Right lobe of liver (tissue), 4 donors: ENCODE data around the gene TIGD2.

ENCODE experiments used
- POLR2A ChIP-seq: fragments of 450-650 bp; IDR thresholded peaks from one replicate; pipeline ENCODE4 v1.6.1; 2017; ENCODE audit warnings: antibody characterized with exemption, mild to moderate bottlenecking
- TF ChIP-seq, protein P1 (sequence below), 4 donors: fragments of 200-600 bp in 3 of 4; fragments of 450-650 bp in 1 of 4; IDR thresholded peaks; one replicate each; pipeline versions ENCODE4 v1.5.1 to v1.8.0; 2016 to 2022; ENCODE audit warnings: antibody characterized with exemption in 4 of 4, mild to moderate bottlenecking in 2 of 4
- donor health status: DM: no; HTN: no; CAD: no.
- donor health status: DM: no; HTN: no; CAD: no.
- donor health status: DM: no; HTN: yes; CAD: no.

DNA sequence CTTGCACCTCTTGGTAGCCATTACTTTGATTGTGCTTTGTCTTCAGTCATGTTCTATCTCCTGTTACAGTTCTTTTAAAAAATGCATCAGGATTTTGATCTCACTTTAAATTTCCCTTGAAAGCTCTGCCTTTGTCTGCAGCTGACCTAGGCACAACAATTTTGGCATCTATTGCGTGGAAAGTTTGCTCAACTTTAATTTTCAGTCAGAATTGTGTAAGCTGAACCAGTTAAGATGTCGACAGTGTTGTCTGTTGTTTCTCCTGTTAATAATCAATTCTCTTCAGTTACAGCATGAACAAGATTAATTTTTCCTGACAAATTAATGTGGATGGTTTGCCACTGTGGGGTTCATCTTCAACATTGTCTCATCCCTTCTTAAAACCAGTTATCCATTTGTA is 34.9 kb downstream of the TIGD2 start:
- TF ChIP-seq, protein P1, sequence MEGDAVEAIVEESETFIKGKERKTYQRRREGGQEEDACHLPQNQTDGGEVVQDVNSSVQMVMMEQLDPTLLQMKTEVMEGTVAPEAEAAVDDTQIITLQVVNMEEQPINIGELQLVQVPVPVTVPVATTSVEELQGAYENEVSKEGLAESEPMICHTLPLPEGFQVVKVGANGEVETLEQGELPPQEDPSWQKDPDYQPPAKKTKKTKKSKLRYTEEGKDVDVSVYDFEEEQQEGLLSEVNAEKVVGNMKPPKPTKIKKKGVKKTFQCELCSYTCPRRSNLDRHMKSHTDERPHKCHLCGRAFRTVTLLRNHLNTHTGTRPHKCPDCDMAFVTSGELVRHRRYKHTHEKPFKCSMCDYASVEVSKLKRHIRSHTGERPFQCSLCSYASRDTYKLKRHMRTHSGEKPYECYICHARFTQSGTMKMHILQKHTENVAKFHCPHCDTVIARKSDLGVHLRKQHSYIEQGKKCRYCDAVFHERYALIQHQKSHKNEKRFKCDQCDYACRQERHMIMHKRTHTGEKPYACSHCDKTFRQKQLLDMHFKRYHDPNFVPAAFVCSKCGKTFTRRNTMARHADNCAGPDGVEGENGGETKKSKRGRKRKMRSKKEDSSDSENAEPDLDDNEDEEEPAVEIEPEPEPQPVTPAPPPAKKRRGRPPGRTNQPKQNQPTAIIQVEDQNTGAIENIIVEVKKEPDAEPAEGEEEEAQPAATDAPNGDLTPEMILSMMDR (IDR thresholded peaks at IDR 0.05), result no peak
- TF ChIP-seq POLR2A, result no peak
